GM10248 (cell line): ENCODE measurements around the gene TM2D3.
"Not testable (repeated sequence)": the region's sequence is repeated elsewhere in the genome, so short reads cannot be mapped to it uniquely, and the experiment has no call there.

Experiments used
- CTCF ChIA-PET: fragments of 300-600 bp; sonication (Branson Sonifier 250); formaldehyde crosslinking; extraction: SDS; loops from one replicate; lab custom pipeline; 2021; ENCODE audit warnings: antibody characterized with exemption; lab: Yijun Ruan, JAX
- POLR2A ChIA-PET: fragments of 350-650 bp; sonication (Branson Sonifier 250); formaldehyde crosslinking; extraction: SDS; loops from one replicate; lab custom pipeline; 2020; ENCODE audit warnings: antibody characterized with exemption; lab: Yijun Ruan, JAX
- DNase-seq: peaks from one replicate; pipeline ENCODE4 v3.0.0; 2012; ENCODE audit errors: extremely low spot score
- CTCF ChIP-seq: IDR thresholded peaks from 2 replicates; pipeline ENCODE4 v1.5.1; 2012; ENCODE audit warnings: mild to moderate bottlenecking, low read depth; ENCODE audit errors: extremely low read depth, missing control alignments, control extremely low read depth

TM2D3 gene

GRCh38 chr15:101664303-101664913 is 12.2 kb upstream of the TM2D3 start:
- POLR2A ChIA-PET = no interaction called here
- no peak for TF ChIP-seq CTCF
- CTCF ChIA-PET = interaction anchor here (1.4 kb wide), 1 partner anchor 13 kb away, joined by 4 read pairs; no protein-coding TSS in a partner anchor
- DNase-seq = no peak

- no peak for DNase-seq
- POLR2A ChIA-PET = no interaction called here
- TF ChIP-seq CTCF = no peak
- CTCF ChIA-PET = no interaction called here
These were observed 10.0 kb upstream of the TM2D3 start for GRCh38 chr15:101662203-101662602.

- ChIA-PET POLR2A (no interaction called here), CTCF (no interaction called here)
- TF ChIP-seq CTCF = no peak
- no peak for DNase-seq
These were observed 7.8 kb upstream of the TM2D3 start for GRCh38 chr15:101660005-101660404.

- ChIA-PET POLR2A (interaction anchor here (0.7 kb wide), 1 partner anchor 630 kb away, joined by 7 read pairs; no protein-coding TSS in a partner anchor), CTCF (interaction anchor here (1.4 to 1.5 kb wide), 5 partner anchors 9 to 426 kb away, joined by 3 to 5 read pairs (median 4); no protein-coding TSS in a partner anchor)
- TF ChIP-seq CTCF = no peak
- no peak for DNase-seq
These were observed 6.0 kb upstream of the TM2D3 start for GRCh38 chr15:101657968-101658784.

- no peak for TF ChIP-seq CTCF
- ChIA-PET POLR2A (no interaction called here), CTCF (interaction anchor here (1.4 to 1.5 kb wide), 4 partner anchors 10 to 17 kb away, joined by 4 to 5 read pairs (median 4); no protein-coding TSS in a partner anchor)
- no peak for DNase-seq
These were observed 5.0 kb upstream of the TM2D3 start for GRCh38 chr15:101657171-101657570.

- ChIA-PET POLR2A (interaction anchor here (0.7 kb wide), 1 partner anchor 13 kb away, joined by 3 read pairs; no protein-coding TSS in a partner anchor), CTCF (interaction anchor here (0.8 to 2.5 kb wide), 8 partner anchors 13 to 378 kb away, joined by 3 to 6 read pairs (median 4); no protein-coding TSS in a partner anchor)
- TF ChIP-seq CTCF = peak; percentile 29
- not testable (repeated sequence) for DNase-seq
These were observed 2.6 kb upstream of the TM2D3 start for GRCh38 chr15:101654624-101655337.
